Renal pelvis (tissue), 12 donors: ENCODE results near the gene PITPNB. TPM values are rescaled to one million over a fixed set of nuclear protein-coding genes. Genes with fewer than 3 reads are reported as not detected.

Experiments
- DNase-seq: peaks from one replicate; pipeline ENCODE4 v3.0.0-alpha.2; 2013
- long read RNA-seq, 16 experiments: transcript quantifications; one replicate each; lab custom pipeline, GENCODE V29; 2026
- polyA plus RNA-seq, 3 donors: library from polyadenylated mRNA; unstranded; fragments of 120-200 nt; gene quantifications; one replicate each; pipeline ENCODE4 v1.2.1, GENCODE V29; 2013; ENCODE audit not compliant: insufficient read length in 3 of 3

PITPNB gene
- 10 to 100 TPM; 57.6 to 67.2 (median 64.3) TPM for polyA plus RNA-seq
- long read RNA-seq, donor 1, partial matches to known transcripts = 7 of 19 reads
- long read RNA-seq, donor 1, other reads (novel, unspliced or antisense) = 12 of 19 reads
- long read RNA-seq, donor 2, partial matches to known transcripts = 37 of 38 reads
- long read RNA-seq, donor 2, other reads (novel, unspliced or antisense) = 0 of 38 reads
- long read RNA-seq, donor 3, partial matches to known transcripts = 0 of 7 reads
- long read RNA-seq, donor 3, other reads (novel, unspliced or antisense) = 7 of 7 reads
- long read RNA-seq, donor 4, partial matches to known transcripts = 7 of 23 reads
- long read RNA-seq, donor 4, other reads (novel, unspliced or antisense) = 16 of 23 reads
- long read RNA-seq, donor 5, partial matches to known transcripts = 0 of 6 reads
- long read RNA-seq, donor 5, other reads (novel, unspliced or antisense) = 5 of 6 reads
- long read RNA-seq, donor 6, partial matches to known transcripts = 46 of 50 reads
- long read RNA-seq, donor 6, other reads (novel, unspliced or antisense) = 0 of 50 reads
- long read RNA-seq, donor 7, partial matches to known transcripts = 0 of 18 reads
- long read RNA-seq, donor 7, other reads (novel, unspliced or antisense) = 16 of 18 reads
- long read RNA-seq, donor 8, partial matches to known transcripts = 8 of 8 reads
- long read RNA-seq, donor 8, other reads (novel, unspliced or antisense) = 0 of 8 reads
- long read RNA-seq, donor 9, partial matches to known transcripts = 18 of 41 reads
- long read RNA-seq, donor 9, other reads (novel, unspliced or antisense) = 23 of 41 reads
- long read RNA-seq, donor 10, partial matches to known transcripts = 6 of 21 reads
- long read RNA-seq, donor 10, other reads (novel, unspliced or antisense) = 14 of 21 reads
- long read RNA-seq, donor 11, partial matches to known transcripts = 9 of 10 reads
- long read RNA-seq, donor 11, other reads (novel, unspliced or antisense) = 0 of 10 reads
- long read RNA-seq, donor 12, partial matches to known transcripts = 12 of 46 reads
- long read RNA-seq, donor 12, other reads (novel, unspliced or antisense) = 34 of 46 reads
- long read RNA-seq, donor 13, partial matches to known transcripts = 7 of 11 reads
- long read RNA-seq, donor 13, other reads (novel, unspliced or antisense) = 0 of 11 reads
- long read RNA-seq, donor 14, partial matches to known transcripts = 0 of 24 reads
- long read RNA-seq, donor 14, other reads (novel, unspliced or antisense) = 23 of 24 reads
- long read RNA-seq, donor 15, partial matches to known transcripts = 9 of 45 reads
- long read RNA-seq, donor 15, other reads (novel, unspliced or antisense) = 33 of 45 reads
- long read RNA-seq, donor 16, partial matches to known transcripts = 14 of 37 reads
- long read RNA-seq, donor 16, other reads (novel, unspliced or antisense) = 21 of 37 reads

DNA sequence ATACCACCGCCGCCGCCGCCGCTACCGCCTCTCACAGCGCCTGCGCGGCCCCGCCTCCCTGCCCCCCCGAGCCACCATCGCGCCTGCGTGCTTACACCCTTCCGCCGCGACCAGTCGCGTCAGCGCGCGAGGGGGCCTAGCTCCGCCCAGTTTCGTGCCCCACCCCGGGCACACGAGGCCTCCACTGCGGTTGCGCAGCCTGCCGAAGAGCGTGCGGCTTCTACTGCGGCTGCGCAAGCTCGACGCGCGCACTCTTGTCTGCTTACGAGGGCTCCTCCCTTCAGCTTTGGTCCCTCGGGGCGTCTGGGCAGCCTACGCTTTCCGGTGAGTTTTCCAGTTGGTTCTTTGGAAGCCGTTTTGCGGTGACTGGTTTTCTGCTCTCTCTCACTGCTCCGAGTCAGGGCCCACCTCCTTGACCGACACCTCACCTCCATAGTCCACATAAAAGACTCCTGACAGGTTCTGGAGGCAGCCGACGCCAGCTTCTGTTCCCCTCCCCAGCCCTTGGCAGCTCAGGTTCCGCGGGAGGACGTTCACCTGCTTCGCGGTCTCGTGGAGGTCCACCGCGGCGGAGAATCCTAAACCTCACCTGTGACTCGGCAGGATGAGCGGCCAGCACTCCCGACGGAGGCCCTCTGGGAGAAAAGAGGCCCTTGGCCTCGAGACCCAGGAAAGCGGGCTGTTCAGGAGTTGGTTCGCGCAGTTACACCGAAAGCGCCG lies at the start of gene PITPNB:
PITPNB (minus strand) TSS at position 35 of the 720 bp plus-strand sequence. CDS start 65 bp downstream, outside the sequence.
- peak; percentile 98 for DNase-seq

DNA sequence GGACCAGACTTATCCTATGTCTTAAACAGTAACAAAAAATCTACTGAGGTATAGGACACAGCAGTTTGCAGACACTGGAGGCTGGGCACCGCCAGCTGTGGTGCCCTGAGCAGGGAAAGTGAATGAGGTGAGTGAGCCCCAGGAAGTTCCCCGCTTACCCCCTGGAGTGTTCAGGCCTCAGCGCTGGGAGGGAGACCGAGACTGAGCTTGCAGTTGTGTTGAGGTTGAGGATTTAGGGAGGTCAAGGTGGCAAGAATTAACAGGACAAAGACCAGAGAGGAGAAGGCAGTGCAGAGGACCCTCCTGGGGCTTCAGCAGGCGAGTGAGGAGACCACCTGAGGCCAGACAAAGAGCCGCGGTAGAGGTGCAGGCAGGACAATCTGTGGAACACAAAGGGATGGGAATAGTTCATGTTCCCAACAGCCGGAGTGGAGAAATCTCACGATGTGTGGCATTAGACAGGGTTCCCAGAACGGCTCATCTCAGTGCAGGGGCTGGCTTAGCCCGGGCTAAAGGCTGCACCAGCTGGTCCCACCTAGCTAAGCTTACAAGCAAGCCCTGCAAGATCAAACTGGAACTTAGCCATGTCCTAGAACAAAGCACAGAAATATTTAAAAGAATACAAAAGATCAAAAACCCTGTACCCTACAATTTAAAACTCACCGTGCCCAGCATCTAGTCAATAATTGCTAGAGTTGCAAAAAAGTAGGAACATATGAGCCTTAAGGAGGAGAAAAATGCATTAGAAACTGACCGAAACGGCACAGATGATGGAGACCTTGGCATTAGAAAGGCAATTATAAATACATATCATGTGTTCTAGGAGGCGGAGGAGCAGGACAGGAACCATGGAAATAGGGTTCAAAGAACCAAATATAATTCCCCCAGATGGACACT lies 47.4 kb upstream of the PITPNB start:
- DNase-seq = no peak

DNA sequence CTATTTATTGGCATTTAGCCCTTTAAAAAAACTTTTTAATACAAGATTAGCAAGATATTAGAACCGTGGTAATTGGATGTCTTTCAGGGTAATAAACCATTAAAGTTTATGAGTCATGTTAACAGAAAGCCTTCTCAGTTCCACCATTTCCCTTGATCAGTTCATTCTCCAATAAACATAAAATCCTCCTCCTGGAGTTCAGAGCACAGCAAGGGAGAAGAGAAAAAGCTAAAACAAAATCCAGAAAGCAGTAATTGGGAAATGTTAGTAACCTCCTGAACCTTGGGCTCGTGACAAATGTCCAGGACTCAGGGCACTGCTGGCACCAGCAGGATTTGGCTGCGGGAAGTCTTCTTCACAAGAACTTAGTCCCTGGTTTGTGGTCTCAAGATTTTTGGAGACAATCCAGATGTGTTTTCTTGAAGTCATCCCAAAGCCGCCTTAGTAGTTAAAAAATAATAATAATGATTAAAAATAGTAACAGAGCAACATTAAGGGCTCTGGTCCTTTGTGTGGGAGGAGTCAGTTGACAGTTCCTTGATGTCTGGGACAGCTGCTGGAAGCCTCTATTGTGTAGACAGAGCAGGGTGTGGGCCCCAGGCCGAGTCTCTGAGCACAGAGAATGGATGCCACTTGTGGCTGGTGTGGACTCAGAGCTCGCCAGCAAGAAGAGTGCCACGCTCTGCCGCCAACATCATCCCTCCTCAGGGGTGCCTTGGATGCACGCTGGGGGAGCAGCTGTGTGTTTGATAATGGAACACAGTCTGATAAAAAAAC lies 43.4 kb upstream of the PITPNB start:
- peak; percentile 22 for DNase-seq

DNA sequence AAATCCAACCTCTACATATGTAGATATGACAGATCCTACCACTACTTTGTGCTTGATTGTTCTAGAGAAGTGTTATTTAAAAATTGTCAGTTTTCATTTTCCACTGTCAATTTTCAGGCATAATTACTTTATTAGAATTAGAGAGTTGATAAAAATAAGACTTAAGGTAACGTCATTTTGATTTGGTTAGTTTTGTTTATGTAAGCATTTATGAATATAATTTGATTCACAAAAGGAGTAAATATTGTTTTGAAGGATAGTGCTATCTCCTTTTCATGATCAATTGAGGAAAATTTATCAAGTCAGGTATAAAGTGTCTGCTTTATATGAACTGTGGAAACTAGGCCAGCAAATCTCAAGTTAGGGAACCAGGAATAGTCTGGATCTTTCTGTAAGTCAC lies 42.6 kb upstream of the PITPNB start:
- no peak for DNase-seq

DNA sequence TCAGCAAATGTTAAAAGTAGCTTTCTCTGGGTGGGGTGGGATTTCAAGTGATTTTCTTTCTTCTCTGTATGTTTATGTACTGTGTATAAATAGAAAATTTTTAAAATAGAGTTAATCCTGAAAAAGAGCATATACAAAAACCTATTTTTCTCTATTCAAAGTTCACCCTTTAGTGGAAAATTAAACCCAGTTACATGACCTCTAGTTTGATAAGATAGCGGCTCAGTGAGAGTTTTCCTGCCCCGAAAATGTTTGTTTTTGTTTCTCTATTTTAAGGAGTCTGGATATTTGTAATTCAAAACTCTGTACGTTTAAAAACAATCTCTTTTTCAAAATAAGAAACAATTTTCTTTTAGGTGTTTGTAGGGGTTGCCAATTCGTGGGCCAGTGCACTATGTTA lies 42.1 kb upstream of the PITPNB start:
- no peak for DNase-seq

DNA sequence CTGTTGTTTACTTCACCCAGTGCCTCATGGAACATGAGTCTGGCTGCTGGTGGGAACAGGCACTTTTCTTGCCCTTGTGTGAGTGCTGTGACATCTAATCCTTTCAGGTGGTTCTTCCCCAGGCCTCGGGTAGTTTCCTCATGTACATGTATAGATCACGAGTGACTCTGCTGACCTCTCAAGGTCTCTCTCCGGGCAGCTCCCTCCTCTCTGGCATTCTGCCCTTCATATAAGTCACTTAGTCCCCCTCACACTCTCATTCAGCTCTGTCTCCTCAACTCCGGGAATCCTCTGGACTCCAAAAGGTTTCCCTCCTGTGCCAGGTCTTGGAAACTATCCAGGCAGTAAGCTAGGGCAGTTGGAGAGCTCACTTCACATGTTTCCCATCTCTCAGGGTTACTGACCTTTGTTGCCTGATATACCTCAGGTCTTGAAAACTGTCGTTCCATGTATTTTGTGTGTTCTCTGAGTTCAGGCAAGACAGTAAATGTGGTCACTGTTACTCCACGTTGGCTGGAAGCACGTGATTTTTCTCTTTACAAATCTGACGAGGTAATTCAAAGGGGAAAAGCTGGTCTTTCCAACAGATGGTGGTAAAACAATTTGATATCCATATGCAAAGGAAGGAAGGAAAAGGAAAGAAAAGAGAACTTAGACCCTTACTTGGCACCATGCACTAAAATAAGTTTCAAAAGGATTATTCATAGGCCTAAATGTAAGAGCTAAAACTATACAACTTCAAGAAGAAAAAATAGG lies 40.5 kb upstream of the PITPNB start:
- DNase-seq = no peak

DNA sequence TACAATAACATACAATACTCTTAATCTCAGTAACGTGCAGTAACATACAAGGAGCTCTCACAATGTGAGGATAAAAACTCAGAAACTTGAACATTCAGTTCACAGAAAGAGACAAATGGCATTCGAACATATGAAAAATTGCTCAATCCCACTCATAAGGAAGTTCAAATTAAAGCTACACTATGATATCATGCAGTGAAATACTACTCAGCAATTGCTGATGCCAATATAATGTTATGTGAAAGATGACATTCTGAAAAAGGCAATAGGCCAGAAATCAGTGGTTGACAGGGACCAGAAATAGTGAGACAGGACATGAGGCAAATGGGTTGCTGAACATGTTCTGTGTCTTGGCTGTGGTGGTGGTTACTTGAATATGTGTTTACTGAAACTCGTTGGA lies 33.7 kb upstream of the PITPNB start:
- no peak for DNase-seq

DNA sequence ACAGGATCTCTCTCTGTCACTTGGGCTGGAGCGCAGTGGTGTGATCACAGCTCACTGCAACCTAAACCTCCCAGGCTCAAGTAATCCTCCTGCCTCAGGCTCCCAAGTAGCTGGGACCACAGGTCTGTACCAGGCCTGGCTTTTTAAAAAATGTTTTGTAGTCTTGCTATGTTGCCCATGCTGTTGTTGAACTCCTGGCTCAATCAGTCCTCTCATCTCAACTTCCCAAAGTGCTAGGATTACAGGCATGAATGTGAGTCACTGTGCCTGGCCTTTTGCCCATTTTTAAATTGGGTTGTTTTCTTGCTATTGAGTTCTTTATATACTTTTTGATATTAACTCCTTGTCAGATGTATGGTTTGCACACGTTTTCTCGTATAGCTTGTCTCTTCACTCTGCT lies 33.0 kb upstream of the PITPNB start:
- DNase-seq = no peak

DNA sequence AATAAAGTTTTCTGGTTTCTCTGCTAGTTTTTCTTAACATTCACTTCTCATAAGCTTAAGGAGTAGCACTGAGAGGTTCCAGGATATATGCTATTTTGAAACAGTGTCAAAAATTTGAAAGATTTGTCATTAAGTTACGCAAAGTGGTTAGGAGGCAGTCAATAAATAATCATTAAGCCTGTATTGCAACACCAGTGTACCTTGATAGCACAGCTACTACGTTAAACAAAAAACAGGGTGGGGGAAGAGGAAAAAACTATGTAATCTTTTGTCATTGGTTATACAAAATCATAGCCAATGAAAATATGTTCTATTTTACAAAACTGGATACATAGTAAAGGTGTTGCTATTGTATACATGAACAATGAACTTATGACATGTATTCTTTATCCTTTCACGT lies 30.4 kb upstream of the PITPNB start:
- DNase-seq = no peak

DNA sequence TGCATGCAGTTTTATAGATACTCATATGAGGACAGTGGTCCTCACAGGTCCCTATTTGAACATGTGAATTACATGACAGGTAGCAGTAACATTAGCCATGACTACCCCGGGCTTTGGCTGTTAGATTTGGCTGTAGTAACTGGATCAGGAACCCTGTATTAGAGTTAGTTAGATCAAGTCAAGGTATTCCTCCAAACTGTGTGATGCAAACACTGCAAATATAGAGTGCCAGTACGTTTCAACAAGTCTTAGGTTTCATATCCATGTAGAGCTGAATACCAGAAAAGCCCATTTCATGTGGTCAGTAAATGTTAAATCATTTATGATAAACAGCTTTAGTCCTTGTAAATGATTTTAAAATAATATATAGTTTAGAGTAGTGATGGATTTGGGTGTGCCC lies 29.5 kb upstream of the PITPNB start:
- DNase-seq = no peak

DNA sequence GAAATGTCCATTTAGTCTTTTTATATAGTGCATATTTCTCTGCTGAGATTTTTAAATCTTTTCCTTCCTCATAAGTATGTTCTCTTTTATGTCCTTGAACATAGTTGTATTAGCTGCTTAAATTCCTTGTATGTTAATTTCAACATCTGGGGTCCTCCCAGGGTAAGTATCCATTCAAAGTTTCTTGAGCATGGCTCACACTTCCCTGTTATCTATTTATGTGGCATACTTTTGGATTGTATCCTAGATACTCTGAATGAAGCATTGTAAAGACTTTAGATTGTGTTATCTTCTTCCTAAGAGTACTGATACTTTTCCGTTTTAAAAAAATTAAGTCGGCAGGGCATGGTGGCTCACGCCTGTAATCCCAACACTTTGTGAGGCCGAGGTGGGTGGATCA lies 28.4 kb upstream of the PITPNB start:
- DNase-seq = no peak

DNA sequence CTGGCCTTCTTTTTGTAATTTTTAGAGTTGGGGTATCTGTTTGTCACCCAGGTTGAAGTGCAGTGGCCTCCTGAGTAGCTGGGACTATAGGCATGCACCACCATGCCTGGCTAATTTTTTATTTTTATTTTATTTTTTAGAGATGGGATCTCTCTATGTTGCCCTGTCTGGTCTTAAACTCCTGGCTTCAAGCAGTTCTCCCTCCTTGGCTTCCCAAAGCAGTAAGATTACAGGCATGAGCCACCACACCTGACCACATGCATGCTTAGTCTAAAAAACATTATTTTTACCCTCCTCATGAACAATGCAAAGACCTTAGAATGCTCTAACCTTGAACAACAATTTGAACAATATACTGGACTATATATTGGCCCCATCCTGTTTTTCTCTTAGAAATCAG lies 22.1 kb upstream of the PITPNB start:
- DNase-seq = no peak

DNA sequence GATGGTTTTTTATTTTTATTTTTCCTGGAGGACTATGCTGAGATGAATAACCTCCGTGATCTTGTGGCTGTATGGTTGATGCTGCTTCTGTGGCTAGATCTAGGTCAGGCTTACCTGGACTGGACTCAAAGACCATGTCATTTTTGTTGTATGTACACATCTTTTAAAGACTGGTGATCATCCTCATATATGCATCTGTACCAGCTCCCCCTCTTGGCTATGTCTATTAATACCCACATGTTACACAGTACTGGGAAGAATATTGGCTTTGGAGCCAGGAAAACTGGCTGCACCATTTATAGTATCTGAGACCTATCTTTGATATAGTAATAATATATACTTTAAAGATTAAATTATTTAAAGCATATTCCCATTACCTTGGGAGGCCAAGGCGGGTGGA lies 18.4 kb upstream of the PITPNB start:
- DNase-seq = no peak

DNA sequence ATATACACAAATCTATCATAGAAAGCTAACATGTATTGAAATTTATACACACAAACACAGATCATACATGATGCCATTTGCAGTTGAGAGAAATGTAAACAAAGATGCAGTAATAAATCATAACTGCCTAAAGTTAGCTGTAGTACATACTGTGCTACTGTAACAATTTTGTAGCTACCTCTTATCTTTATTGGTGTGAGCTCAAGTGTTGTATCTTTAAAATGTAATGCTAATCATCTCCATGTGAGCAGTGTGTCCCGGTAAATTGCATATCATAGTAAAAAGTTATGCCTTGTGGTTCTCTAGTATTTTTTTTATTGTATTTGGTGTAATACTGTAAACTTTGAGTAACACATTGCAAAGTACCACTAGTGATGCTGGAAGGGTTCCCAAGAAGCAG lies 16.8 kb upstream of the PITPNB start:
- DNase-seq = no peak

DNA sequence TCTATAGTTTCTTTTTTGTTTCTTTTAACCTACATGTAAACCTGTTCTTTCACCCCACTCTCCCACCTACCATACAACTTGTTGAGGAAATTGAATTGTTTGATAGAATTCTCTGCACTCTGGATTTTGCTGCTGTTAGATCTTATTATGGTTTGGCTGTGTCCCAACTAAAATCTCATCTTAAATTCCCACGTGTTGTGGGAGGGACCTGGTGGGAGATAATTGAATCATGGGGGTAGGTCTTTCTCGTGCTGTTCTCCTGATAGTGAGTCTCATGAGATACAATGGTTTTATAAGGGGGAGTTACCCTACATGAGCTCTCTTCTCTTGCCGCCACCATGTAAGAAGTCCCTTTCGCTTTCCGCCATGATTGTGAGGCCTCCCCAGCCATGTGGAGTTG lies 15.0 kb upstream of the PITPNB start:
- DNase-seq = no peak

DNA sequence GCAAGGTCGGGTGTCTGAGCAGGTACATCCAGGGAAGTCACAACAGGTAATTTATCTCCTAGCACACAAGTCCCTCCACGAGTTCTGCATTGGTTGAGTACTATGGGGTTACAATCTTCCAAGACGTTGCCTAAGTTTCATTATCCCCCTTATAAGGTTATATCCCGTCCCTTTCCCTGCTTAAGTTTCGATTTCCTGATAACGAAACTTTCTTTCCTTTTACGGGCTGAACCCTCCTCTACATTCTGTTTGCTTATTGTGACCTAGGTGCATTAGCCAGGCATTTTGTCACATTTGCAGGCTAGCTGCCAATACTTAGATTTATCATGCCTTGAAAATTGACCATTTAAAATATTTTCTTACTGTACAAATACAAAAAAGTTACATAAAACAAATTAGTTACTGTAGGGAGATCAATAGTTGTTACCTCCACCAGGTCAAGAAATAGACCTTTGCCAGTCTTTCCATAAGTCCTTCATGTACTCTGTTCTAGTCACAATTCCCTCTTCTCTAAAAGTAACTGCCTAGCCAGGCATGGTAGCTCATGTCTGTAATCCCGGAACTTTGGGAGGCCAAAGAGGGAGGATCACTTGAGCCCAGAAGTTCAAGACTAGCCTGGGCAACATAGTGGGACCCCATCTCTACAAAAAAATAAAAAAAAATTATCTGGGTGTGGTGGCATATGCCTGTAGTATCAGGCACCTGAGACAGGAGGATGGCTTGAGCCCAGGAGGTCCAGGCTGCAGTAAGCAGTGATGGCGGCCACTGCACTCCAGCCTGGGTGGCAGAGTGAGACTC lies 14.3 kb upstream of the PITPNB start:
- DNase-seq = no peak

DNA sequence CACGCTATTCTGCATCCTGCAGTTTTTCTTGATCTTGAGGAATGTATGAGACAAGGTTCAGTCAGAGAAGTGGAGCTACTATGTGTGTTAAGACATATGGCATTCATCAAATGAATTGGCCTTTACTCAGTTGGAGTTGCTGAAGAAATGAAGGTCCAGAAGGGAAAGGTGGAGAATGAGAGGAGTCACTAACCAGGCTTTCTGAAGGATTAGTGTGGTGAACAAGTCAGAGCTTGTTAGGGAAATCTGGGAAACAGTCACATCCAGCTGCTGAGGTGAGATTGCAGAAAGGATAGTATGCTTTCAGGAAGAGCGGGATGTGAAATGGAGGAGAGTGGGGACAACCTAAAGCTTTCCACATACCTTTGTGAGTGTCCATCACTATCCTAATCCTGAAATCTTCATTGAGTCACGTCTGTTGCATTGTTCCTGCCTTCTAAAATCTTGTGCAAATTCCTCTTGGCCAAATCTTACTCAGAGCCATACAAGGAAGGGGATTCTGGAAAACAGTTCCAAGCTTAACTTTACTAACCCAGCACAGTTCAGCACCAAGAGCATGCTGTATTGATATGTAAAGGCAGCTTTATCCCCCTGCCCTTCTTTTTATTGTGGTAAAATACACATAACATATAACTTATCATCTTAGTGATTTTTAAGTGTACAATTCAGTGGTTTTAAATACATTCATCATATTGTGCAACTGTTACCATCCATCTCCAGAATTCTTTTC lies 11.4 kb upstream of the PITPNB start:
- no peak for DNase-seq
